Adipose tissue (tissue), 3 donors: ENCODE measurements around the gene EFHC2. TPM values are rescaled to one million over a fixed set of nuclear protein-coding genes. Genes with fewer than 3 reads are reported as not detected.

Experiments used
- H3K27ac ChIP-seq: one replicate; pipeline ENCODE4 v1.5.1; 2013; ENCODE audit warnings: low read depth, low read length
- WGBS, 3 donors: extraction: QIAGEN DNeasy Blood & Tissue Kit; methylation state at CpG; one replicate each; pipeline ENCODE4 v1.1.7; 2013; 5-methylcytosine and 5-hydroxymethylcytosine counted together
- polyA plus RNA-seq, 3 donors: library from polyadenylated mRNA; stranded (reverse); fragments of 200-250 nt; gene quantifications; one replicate each; pipeline ENCODE4 v1.2.3, GENCODE V29; 2013
- donor health status: healthy with polysubstance abuse.
- donor health status: Bipolar disorder and iron deficiency.
- donor health status: healthy.

The EFHC2 gene
- under 1 TPM; 0.15 to 0.67 (median 0.53) TPM for polyA plus RNA-seq

- H3K27ac ChIP-seq = no peak within 1 kb of the TSS
- 4 to 8% (median 7%) methylated on average over 11 to 39 of the region's 39 CpGs for WGBS, 3 donors
Measured at GRCh38 chrX:44343412-44344141, at the start of gene EFHC2. TSS of gene EFHC2 (minus strand) at chrX:44343672. CDS start at chrX:44343588, 84 bp downstream.

GRCh38 chrX:44392767-44393166 is 49.3 kb upstream of the EFHC2 start:
- 93 to 100% (median 94%) methylated on average over 1 of the region's 1 CpG for WGBS, 3 donors
- H3K27ac ChIP-seq = no peak overlapping the region

GRCh38 chrX:44384688-44385338 is 41.3 kb upstream of the EFHC2 start:
- no peak overlapping the region for H3K27ac ChIP-seq
- 72 to 88% (median 83%) methylated on average over 4 of the region's 4 CpGs for WGBS, 3 donors

GRCh38 chrX:44382871-44383270 is 39.4 kb upstream of the EFHC2 start:
- H3K27ac ChIP-seq = no peak overlapping the region
- WGBS, 3 donors = 62 to 76% (median 71%) methylated on average over 1 of the region's 1 CpG

- H3K27ac ChIP-seq = no peak overlapping the region
- WGBS, 3 donors = 54 to 73% (median 72%) methylated on average over 4 to 5 of the region's 5 CpGs
Measured at GRCh38 chrX:44352758-44353157, 9.3 kb upstream of the EFHC2 start.

GRCh38 chrX:44349561-44349960 is 6.1 kb upstream of the EFHC2 start:
- WGBS, 3 donors = 40 to 64% (median 48%) methylated on average over 5 of the region's 5 CpGs
- H3K27ac ChIP-seq = no peak overlapping the region

- WGBS, 3 donors = 25 to 46% (median 35%) methylated on average over 7 of the region's 7 CpGs
- no peak overlapping the region for H3K27ac ChIP-seq
Measured at GRCh38 chrX:44344687-44345086, 1.2 kb upstream of the EFHC2 start.

- 26 to 43% (median 28%) methylated on average over 14 to 16 of the region's 16 CpGs for WGBS, 3 donors
- no peak overlapping the region for H3K27ac ChIP-seq
Measured at GRCh38 chrX:44344194-44344593, 722 bp upstream of the EFHC2 start.

GRCh38 chrX:44342866-44343265 is 606 bp downstream of the EFHC2 start:
- 46 to 77% (median 57%) methylated on average over 2 to 3 of the region's 3 CpGs for WGBS, 3 donors
- no peak overlapping the region for H3K27ac ChIP-seq

GRCh38 chrX:44338361-44338760 is 5.1 kb downstream of the EFHC2 start:
- 76 to 78% (median 77%) methylated on average over 5 of the region's 5 CpGs for WGBS, 3 donors
- no peak overlapping the region for H3K27ac ChIP-seq

- 0 to 86% (median 52%) methylated on average over 1 of the region's 1 CpG for WGBS, 3 donors
- H3K27ac ChIP-seq = no peak overlapping the region
Measured at GRCh38 chrX:44332437-44332836, 11.0 kb downstream of the EFHC2 start.

- H3K27ac ChIP-seq = no peak overlapping the region
- 59 to 72% (median 65%) methylated on average over 3 of the region's 3 CpGs for WGBS, 3 donors
Measured at GRCh38 chrX:44330227-44330626, 13.2 kb downstream of the EFHC2 start.

- no peak overlapping the region for H3K27ac ChIP-seq
- WGBS, 3 donors = 74 to 100% (median 97%) methylated on average over 1 of the region's 1 CpG
Measured at GRCh38 chrX:44319550-44319949, 23.9 kb downstream of the EFHC2 start.

GRCh38 chrX:44317181-44317580 is 26.3 kb downstream of the EFHC2 start:
- H3K27ac ChIP-seq = no peak overlapping the region
- WGBS, 3 donors = 66 to 90% (median 89%) methylated on average over 2 of the region's 2 CpGs

GRCh38 chrX:44314808-44315207 is 28.7 kb downstream of the EFHC2 start:
- WGBS, 3 donors = 51 to 82% (median 63%) methylated on average over 5 of the region's 5 CpGs
- H3K27ac ChIP-seq = no peak overlapping the region

GRCh38 chrX:44314259-44314734 is 29.2 kb downstream of the EFHC2 start:
- 52 to 91% (median 54%) methylated on average over 2 of the region's 2 CpGs for WGBS, 3 donors
- H3K27ac ChIP-seq = no peak overlapping the region

- no peak overlapping the region for H3K27ac ChIP-seq
Measured at GRCh38 chrX:44312421-44312820, 31.1 kb downstream of the EFHC2 start.

GRCh38 chrX:44310227-44310626 is 33.2 kb downstream of the EFHC2 start:
- H3K27ac ChIP-seq = no peak overlapping the region
- 51 to 96% (median 94%) methylated on average over 24 to 27 of the region's 27 CpGs for WGBS, 3 donors

GRCh38 chrX:44308869-44309268 is 34.6 kb downstream of the EFHC2 start:
- 41 to 94% (median 80%) methylated on average over 2 of the region's 2 CpGs for WGBS, 3 donors
- H3K27ac ChIP-seq = no peak overlapping the region

- H3K27ac ChIP-seq = no peak overlapping the region
- WGBS, 3 donors = 72 to 81% (median 73%) methylated on average over 5 of the region's 5 CpGs
Measured at GRCh38 chrX:44306356-44306755, 37.1 kb downstream of the EFHC2 start.
